Uterus (tissue), 2 donors: ENCODE results near the gene ACTN1.

Experiments used
- CTCF ChIP-seq, 4 experiments: fragments of 200-600 bp in 2 of 4; fragments of 450-650 bp in 2 of 4; sonication (generic) in 2 of 4; IDR thresholded peaks; one replicate each; pipeline ENCODE4 v1.5.1; 2016 to 2019; ENCODE audit warnings: antibody characterized with exemption in 4 of 4, mild to moderate bottlenecking in 2 of 4, moderate library complexity in 1 of 4
- POLR2A ChIP-seq, 2 donors: fragments of 450-650 bp; IDR thresholded peaks; one replicate each; pipeline ENCODE4 v1.6.1; 2016; ENCODE audit warnings: antibody characterized with exemption in 2 of 2, mild to moderate bottlenecking in 1 of 2, moderate library complexity in 1 of 2

- TF ChIP-seq CTCF (IDR thresholded peaks at IDR 0.05) (no peak), POLR2A (IDR thresholded peaks at IDR 0.05) (no peak)
These were observed 56.2 kb downstream of the ACTN1 start for GRCh38 chr14:68922886-68923285.
